Activated CD4-positive, alpha-beta T cell treated with anti-CD3 and anti-CD28 coated beads, Interleukin-2, amount 50 U/mL, for 1 hour (primary cell): ENCODE measurements around the gene SSB.
A peak's percentile ranks its signal among the peaks of the same experiment; 100 is the strongest.
"Not testable (repeated sequence)": the region's sequence is repeated elsewhere in the genome, so short reads cannot be mapped to it uniquely, and the experiment has no call there.

Experiments used
- DNase-seq: peaks from one replicate; pipeline ENCODE4 v3.0.0-alpha.2; 2020

The SSB gene

DNA sequence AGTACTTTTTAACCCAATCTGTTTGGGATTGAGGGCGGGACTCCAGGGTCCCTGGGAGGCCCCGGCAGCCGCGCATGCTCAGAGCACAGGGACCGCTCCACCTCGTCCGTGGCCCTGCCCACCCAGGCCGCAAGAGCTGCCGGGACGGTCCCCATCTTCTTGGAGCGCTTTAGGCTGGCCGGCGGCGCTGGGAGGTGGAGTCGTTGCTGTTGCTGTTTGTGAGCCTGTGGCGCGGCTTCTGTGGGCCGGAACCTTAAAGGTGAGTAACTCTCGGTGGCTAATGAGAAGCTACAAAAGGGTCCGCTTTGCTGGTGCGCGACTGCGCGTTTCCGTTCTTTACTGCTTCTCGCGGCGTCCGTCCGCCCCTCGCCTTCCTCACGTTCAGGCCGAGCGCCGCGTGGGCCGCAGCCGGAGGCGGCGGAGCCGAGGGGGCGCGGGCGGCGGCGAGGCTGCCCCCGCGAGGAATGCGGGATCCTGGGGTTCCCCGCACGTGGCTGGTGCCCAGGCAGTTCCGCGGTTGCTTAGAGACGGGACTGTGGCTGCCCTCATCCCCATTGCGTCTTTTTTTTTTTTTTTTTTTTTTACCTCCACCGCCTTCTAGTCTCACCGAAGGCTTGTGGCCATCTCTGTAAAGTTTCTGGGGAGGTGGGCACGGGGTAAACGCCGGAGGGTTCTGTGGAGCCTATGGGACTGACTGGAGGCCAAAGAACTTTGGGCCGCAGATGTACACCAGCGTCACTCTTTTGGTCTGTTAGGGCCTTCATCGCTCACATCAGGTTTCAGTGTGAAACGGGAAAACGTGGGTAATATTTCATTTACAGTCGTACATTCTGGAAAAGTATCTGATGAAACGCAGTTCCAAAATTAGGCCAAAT lies at the start of gene SSB:
Gene SSB, plus strand, starts transcription at position 154 of the 875 bp plus-strand sequence. CDS start 2,090 bp downstream, outside the sequence.
- peak; percentile 91 for DNase-seq

DNA sequence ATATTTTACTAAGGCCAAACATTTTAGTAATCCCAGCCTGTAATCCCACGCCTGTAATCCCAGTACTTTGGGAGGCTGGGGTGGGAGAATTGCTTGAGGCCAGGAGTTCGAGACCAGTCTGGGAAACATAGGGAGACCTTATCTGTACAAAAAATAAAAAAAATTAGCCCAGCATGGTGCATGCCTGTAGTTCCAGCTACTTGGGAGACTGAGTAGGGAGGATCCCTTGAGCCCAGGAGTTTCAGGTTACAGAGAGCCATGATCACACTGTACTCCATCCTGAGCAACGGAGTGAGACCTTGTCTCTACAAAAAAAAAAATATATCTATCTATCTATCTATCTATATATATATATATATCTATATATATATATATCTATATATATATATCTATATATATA lies 45.9 kb upstream of the SSB start:
- no peak for DNase-seq

DNA sequence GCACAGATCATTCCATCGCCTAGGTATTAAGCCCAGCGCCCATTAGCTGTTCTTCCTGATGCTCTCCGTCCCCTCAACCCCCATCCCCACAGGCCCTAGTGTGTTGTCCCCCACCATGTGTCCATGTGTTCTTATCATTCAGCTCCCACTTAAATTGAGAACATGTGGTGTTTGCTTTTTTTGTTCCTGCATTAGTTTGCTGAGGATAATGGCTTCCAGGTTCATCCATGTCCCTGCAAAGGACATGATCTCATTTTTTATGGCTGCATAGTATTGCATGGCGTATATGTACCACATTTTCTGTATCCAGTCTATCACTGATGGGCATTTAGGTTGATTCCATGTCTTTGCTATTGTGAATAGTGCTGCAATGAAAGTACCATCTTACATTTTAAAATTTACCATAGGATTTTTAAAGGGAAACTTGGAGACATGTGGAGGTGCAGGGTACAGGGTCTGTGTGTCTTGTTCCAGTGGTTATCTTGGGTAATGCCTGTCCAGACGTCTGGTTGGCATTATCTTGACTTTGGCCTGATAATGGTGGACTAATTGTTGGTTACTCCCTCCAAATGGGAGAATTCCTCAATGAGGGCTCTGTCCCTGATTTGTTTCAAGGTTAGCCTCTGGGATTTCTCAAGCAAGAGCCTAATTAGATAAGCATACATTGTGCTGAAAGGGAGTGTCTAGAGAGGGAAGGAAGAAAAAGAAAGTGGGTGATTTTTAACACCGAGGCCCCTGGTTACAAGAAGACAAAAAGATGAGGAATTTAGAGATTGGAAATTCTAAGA lies 43.4 kb upstream of the SSB start:
- no peak for DNase-seq

DNA sequence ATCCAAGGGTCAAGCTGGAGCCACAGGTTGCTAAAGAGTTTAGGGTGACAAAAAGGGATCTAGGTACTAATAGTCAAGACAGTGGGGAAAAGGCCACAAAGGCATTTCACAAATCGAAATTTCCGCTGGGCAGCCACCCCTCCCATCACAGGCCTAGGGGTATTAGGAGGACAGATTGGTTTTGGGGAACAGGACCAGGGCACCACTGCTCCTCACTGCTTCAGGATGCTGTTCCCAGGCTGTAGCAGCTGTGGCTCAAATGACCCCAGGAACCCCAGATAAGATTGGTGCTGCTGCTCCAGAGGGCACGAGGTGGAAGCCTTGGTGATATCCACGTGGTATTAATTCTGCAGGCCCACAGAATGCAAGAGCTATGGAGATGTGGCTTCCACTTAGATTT lies 42.3 kb upstream of the SSB start:
- DNase-seq, result no peak

DNA sequence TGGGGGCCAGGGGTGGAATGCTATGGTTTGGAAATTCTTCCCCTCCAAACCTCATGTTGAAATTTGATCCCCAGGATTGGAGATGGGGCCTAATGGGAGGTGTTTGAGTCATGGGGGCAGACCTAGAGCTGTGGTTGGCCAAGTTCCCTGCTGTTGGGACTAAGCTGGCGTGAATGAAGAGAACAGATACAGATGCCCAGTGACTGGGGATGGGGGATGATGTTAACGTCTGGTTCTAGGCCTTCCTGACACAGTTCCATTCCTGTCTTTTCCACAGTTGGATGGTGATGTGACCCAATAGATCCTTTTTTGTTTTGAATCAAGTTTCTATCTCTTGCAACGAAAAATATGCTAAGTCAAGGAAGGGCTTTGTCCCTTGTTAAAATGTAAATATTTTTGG lies 41.3 kb upstream of the SSB start:
- DNase-seq, result no peak

GRCh38 chr2:169757778-169758177 lies 40.9 kb upstream of the SSB start:
- DNase-seq, result no peak

- no peak for DNase-seq
These were observed 38.7 kb upstream of the SSB start for GRCh38 chr2:169759987-169760386.

GRCh38 chr2:169760798-169761197 lies 37.9 kb upstream of the SSB start:
- DNase-seq, result not testable (repeated sequence)

DNA sequence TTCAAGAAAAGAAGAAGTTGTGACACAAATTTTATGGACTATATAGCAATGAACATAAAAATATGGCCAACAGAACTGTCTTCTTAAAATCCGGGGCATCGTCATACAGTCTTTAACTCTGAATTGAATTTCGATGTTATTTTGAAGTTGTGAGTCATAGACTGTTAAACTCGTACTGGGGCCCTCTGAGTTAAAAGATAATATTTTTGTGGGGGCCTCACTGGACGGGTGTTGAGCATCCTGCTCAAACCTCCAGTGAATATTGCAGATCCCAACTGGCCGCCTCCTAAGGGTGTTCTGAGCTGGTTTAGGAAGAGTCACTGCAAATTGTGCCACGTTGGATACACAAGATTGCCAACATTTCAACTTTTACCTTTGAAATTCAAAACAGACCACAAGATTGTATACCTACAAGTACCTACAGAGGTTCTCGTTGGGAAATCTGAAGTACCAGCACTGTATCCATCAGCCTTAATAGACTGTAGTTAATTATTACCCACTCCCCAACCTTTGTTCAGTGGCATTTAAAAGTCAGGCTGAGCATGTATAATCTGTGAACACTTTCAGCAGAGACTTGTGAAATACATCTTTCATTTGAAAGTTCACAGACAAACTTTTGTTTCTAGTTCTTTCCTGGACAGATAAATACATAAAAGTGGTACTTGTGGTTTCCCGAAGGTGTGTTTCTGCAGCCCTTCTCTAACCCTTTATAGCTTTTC lies 37.3 kb upstream of the SSB start:
- DNase-seq, result no peak

DNA sequence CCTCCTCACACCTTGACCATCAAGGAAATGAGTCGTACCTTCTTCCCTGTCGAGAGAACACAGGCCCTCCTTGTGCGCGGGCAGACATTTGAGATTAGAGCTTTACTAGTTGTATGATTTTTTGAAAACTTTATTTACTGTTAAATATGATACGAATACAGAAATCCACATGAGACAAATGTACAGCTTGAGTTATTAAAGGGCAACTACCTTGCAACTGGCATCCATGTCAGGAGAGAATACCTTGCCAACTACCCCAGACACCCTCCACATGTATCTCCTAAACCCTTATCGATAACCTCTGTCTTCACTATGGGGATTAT lies 36.7 kb upstream of the SSB start:
- DNase-seq, result no peak

DNA sequence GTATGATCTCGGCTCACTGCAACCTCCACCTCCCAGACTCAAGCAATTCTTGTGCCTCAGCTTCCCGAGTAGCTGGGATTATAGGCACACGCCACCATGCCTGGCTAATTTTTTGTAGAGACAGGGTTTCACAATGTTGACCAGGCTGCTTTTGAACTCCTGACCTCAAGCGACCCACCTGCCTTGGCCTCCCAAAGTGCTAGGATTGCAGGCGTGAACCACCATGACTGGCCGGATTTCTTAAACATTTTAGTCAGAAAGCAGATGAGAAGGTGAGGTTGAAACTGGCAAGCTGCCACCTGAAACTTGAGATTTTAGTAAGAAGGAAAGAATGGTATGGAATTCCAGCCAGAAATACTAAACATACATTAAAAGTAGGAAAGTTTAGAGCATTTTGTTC lies 33.1 kb upstream of the SSB start:
- DNase-seq, result no peak

GRCh38 chr2:169767243-169767888 lies 31.3 kb upstream of the SSB start:
- DNase-seq, result peak; percentile 59

- DNase-seq, result peak; percentile 23
These were observed 30.2 kb upstream of the SSB start for GRCh38 chr2:169768262-169768995.

- DNase-seq, result no peak
These were observed 27.6 kb upstream of the SSB start for GRCh38 chr2:169771021-169771420.

DNA sequence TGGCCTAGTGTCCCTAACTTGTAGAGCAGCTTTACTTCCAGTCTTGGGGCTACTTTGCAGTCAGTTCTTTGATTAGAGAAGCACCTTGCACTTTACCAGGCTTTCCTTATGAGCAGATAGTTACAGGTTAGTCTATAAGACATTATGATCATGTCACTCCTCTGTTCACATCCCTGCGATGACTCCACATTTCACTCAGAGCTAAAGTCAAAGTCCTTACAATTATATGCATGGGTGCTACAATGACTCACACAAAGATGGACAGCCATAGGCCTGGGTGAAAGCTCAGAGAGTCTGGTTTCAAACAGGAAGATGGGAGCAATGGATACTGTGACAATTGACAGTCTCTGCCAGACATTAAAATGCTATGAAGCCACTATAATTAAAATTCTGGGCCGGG lies 27.1 kb upstream of the SSB start:
- DNase-seq, result no peak

DNA sequence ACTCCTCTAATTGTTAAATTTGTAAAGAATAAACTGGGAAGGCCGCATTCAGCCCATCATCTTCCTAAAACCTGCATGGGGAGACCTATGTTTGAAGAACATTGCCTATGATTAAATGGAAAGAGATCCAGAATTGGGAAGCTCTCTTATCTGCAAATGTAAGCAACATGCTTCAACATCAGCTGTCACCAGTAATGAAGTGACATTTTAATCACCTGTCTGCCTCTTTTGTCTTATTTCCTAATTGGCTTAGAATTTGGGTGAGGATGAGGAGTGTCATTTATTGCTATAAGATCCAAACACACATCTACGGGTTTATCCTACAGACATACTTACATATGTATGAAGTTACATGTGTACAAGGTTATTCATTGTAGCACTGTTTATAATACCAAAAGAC lies 26.0 kb upstream of the SSB start:
- no peak for DNase-seq

- no peak for DNase-seq
These were observed 23.3 kb upstream of the SSB start for GRCh38 chr2:169775354-169775753.

DNA sequence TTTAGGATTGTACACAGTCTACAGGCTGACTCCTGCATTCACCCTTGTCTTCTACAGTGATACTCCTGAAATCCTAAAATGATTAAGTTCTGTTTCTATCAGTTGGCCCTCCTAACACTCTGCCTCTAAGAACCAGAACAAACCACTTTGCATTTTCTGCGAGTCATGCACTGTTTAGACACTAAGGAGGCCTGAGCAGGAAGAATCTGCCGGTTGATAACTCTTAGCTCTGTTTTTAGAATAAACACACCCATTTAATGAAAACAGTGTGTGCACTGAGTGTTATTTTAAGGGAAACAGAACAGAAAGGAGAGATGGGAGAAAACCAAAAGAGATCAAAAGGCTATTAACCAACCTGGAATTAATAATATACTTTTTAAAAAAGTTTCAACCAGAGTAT lies 22.9 kb upstream of the SSB start:
- DNase-seq, result no peak

DNA sequence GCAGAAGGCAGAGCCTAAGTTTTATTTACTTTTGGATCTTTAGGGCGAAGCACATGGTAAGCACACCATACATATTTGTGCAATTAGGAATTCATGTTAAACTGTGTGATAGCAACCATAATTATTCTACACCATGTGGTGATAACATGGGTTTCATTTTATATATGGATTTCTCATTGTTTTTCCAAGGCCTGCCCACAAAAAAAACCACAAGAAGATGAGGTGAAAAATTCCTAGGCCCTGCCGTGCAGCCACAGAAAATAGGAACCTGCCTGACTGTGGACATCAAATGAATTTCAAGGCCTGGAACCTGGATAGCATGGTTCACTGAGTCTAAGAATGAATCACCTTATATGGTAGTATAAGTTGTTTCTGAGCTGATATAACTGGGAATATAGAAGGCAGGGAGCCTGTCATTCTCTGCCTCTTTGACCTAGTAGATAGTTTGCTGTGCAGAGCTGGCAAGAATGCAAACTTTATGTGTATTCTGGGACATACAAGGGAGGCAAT lies 22.4 kb upstream of the SSB start:
- no peak for DNase-seq

DNA sequence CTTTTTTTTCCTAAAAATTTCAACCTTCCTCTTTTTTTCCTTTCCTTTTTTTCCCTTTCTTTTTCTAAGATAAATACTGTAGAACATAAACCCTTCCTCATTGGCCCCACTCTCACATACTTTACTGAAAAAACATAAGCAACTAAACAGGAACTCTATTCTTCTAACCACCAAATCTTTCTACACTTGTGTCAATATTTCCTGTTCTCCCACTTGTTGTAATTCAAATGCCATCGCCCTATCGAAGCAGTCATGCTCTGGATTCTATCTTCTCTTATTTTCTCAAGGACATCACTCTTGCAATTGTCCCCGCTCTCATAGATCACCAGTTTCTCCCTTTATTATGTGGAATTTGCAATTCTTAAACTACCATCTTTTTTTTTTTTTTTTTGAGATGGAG lies 20.2 kb upstream of the SSB start:
- DNase-seq, result no peak

- no peak for DNase-seq
These were observed 17.2 kb upstream of the SSB start for GRCh38 chr2:169781249-169782013.
